ENCODE results near the gene SNTG2.
"Not testable (repeated sequence)": the region's sequence is repeated elsewhere in the genome, so short reads cannot be mapped to it uniquely, and the experiment has no call there.

The SNTG2 gene

DNA sequence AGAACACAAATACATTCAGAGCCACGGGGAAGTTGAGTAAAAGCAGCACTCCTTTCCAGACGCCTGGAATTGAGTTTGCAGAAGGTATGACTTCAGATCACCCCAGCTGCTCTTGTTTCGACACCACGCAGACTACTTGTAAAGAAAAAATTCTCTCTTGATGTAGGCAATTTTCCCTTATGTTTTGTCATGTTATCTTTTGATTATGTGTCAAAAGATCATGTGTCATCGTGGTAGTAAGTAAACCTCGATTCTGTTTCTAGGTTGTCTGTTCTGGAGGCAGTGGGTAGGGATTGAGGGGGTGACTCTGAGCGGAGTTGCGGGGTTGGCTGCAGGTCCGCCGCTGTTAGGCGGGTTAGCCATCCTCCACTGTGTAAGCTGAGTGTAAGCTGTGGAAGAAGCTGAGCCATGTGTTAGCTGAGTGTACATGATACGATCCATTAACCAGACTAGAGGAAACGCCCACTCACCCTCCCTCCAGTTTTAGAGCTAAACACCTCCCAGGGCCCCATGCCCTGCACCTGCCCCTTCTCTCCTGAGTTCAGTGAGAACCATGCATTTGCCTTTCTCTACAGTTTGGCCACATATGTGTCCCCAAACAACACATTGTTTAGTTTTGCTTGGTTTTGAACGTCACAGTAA is 181.8 kb downstream of the SNTG2 start:
- H3K4me1 ChIP-seq (ENCODE audit: control insufficient read depth in 2 of 2, insufficient read depth in 2 of 2, low read length in 2 of 2), result no peaks in the 10 kb centered on the region
- H3K4me3 ChIP-seq (ENCODE audit: low read length in 2 of 2), result no peak overlapping the region
- no peak overlapping the region for H3K9ac ChIP-seq (ENCODE audit: low read depth in 1 of 2, low read length in 2 of 2)
- H3K9me3 ChIP-seq (ENCODE audit: control insufficient read depth in 2 of 2, low read length in 2 of 2), result no peaks in the 10 kb centered on the region
- no peaks in the 10 kb centered on the region for H3K36me3 ChIP-seq (ENCODE audit: control insufficient read depth in 2 of 2, insufficient read depth in 2 of 2, low read length in 2 of 2)
- no peaks in the 10 kb centered on the region for H3K27me3 ChIP-seq (ENCODE audit: control insufficient read depth in 2 of 2, insufficient read depth in 2 of 2, low read length in 2 of 2)
- no peak overlapping the region for H3K27ac ChIP-seq (ENCODE audit: low read depth in 2 of 2, low read length in 2 of 2)

DNA sequence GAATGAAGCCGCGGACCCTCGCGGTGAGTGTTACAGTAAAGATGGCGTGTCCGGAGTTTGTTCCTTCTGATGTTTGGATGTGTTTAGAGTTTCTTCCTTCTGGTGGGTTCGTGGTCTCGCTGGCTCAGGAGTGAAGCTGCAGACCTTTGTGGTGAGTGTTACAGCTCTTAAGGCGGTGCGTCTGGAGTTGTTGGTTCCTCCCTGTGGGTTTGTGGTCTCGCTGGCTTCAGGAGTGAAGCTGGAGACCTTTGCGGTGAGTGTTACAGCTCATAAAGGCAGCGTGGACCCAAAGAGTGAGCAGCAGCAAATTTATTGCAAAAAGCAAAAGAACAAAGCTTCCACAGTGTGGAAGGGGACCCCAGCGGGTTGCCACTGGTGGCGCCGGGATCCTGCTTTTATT is 183.2 kb downstream of the SNTG2 start:
- H3K27ac ChIP-seq (ENCODE audit: low read depth in 2 of 2, low read length in 2 of 2); H3K27me3 ChIP-seq (ENCODE audit: control insufficient read depth in 2 of 2, insufficient read depth in 2 of 2, low read length in 2 of 2); H3K9ac ChIP-seq (ENCODE audit: low read depth in 1 of 2, low read length in 2 of 2); H3K9me3 ChIP-seq (ENCODE audit: control insufficient read depth in 2 of 2, low read length in 2 of 2); H3K4me3 ChIP-seq (ENCODE audit: low read length in 2 of 2); H3K4me1 ChIP-seq (ENCODE audit: control insufficient read depth in 2 of 2, insufficient read depth in 2 of 2, low read length in 2 of 2); H3K36me3 ChIP-seq (ENCODE audit: control insufficient read depth in 2 of 2, insufficient read depth in 2 of 2, low read length in 2 of 2): not testable (repeated sequence)

DNA sequence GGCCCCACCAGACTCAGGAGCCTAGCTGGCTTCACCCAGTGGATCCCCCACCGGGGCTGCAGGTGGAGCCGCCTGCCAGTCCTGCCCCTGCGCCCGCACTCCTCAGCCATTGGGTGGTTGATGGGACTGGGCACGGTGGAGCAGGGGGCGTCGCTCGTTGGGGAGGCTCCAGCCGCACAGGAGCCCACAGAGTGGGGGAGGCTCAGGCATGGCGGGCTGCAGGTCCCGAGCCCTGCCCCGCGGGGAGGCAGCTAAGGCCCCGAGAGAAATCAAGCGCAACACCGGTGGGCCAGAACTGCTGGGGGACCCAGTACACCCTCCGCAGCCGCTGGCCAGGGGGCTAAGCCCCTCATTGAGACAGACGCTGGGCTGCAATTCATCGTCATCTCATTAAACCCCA is 184.0 kb downstream of the SNTG2 start:
- no peak overlapping the region for H3K27ac ChIP-seq (ENCODE audit: low read depth in 2 of 2, low read length in 2 of 2)
- H3K4me3 ChIP-seq (ENCODE audit: low read length in 2 of 2), result no peak overlapping the region
- no peaks in the 10 kb centered on the region for H3K4me1 ChIP-seq (ENCODE audit: control insufficient read depth in 2 of 2, insufficient read depth in 2 of 2, low read length in 2 of 2)
- no peak overlapping the region for H3K9ac ChIP-seq (ENCODE audit: low read depth in 1 of 2, low read length in 2 of 2)
- H3K9me3 ChIP-seq (ENCODE audit: control insufficient read depth in 2 of 2, low read length in 2 of 2), result no peaks in the 10 kb centered on the region
- no peaks in the 10 kb centered on the region for H3K36me3 ChIP-seq (ENCODE audit: control insufficient read depth in 2 of 2, insufficient read depth in 2 of 2, low read length in 2 of 2)
- H3K27me3 ChIP-seq (ENCODE audit: control insufficient read depth in 2 of 2, insufficient read depth in 2 of 2, low read length in 2 of 2), result no peaks in the 10 kb centered on the region

DNA sequence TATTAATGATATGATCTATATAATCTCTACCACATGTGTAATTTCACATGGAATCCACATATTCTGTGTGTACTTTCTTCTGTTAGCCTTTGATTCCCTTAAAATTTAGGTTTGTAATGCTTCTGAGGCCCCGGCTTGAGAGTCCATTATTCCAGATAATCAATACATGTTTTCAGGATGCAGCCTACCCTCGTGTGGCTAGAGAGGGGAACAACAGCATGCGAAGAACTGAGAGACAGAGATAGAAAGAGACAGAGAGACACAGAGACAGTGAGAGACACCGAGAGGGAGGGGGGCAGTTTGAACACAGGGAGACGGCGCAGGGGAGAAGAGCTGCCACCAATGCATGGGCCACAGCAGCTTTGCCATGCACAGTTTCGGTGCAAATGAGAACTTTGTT is 185.4 kb downstream of the SNTG2 start:
- peak overlapping the region in 1 of 2 donors; percentile 18 for H3K27ac ChIP-seq (ENCODE audit: low read depth in 2 of 2, low read length in 2 of 2)
- H3K9ac ChIP-seq (ENCODE audit: low read depth in 1 of 2, low read length in 2 of 2), result no peak overlapping the region
- H3K27me3 ChIP-seq (ENCODE audit: control insufficient read depth in 2 of 2, insufficient read depth in 2 of 2, low read length in 2 of 2), result no peaks in the 10 kb centered on the region
- H3K9me3 ChIP-seq (ENCODE audit: control insufficient read depth in 2 of 2, low read length in 2 of 2), result no peaks in the 10 kb centered on the region
- H3K4me3 ChIP-seq (ENCODE audit: low read length in 2 of 2), result no peak overlapping the region
- no peaks in the 10 kb centered on the region for H3K4me1 ChIP-seq (ENCODE audit: control insufficient read depth in 2 of 2, insufficient read depth in 2 of 2, low read length in 2 of 2)
- no peaks in the 10 kb centered on the region for H3K36me3 ChIP-seq (ENCODE audit: control insufficient read depth in 2 of 2, insufficient read depth in 2 of 2, low read length in 2 of 2)

DNA sequence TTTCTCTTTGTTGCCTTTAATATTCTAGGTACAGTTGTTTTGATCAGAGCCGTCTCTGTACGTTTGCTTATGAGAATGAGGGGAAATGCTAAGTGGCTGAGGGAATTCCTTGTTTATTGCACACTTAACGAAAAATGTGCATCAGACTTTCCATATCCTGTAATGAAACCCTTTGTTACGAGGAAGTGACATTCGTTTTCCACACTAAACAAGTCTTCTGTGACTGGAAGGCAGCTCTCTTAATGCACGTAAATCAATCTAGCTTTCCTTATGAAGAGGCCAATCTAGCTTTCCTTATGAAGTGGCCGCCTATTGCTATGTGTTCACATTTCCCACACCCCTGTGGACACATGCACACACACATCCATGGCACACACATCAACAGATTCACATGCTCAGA is 186.2 kb downstream of the SNTG2 start:
- Histone ChIP-seq H3K9ac (ENCODE audit: low read depth in 1 of 2, low read length in 2 of 2) (no peak overlapping the region), H3K27me3 (ENCODE audit: control insufficient read depth in 2 of 2, insufficient read depth in 2 of 2, low read length in 2 of 2) (no peaks in the 10 kb centered on the region), H3K9me3 (ENCODE audit: control insufficient read depth in 2 of 2, low read length in 2 of 2) (no peaks in the 10 kb centered on the region), H3K27ac (ENCODE audit: low read depth in 2 of 2, low read length in 2 of 2) (no peak overlapping the region), H3K36me3 (ENCODE audit: control insufficient read depth in 2 of 2, insufficient read depth in 2 of 2, low read length in 2 of 2) (no peaks in the 10 kb centered on the region), H3K4me3 (ENCODE audit: low read length in 2 of 2) (no peak overlapping the region), H3K4me1 (ENCODE audit: control insufficient read depth in 2 of 2, insufficient read depth in 2 of 2, low read length in 2 of 2) (no peaks in the 10 kb centered on the region)

DNA sequence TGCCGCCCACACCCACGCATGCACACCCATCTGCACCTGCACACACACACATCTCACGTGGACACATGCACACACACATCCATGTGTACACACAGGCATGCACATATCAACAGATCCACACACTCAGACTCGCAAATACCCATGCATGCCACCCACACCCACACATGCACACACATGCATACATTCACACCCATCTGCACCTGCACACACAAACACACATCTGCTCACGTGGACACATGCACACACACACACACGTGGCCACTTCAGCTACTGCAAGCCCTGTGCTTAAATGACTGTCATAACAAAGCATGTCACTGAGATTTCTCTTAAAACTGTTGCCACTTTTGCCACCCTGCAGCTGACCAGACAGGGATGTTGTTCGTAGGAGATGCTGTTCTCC is 186.6 kb downstream of the SNTG2 start:
- H3K27ac ChIP-seq (ENCODE audit: low read depth in 2 of 2, low read length in 2 of 2), result no peak overlapping the region
- no peaks in the 10 kb centered on the region for H3K9me3 ChIP-seq (ENCODE audit: control insufficient read depth in 2 of 2, low read length in 2 of 2)

DNA sequence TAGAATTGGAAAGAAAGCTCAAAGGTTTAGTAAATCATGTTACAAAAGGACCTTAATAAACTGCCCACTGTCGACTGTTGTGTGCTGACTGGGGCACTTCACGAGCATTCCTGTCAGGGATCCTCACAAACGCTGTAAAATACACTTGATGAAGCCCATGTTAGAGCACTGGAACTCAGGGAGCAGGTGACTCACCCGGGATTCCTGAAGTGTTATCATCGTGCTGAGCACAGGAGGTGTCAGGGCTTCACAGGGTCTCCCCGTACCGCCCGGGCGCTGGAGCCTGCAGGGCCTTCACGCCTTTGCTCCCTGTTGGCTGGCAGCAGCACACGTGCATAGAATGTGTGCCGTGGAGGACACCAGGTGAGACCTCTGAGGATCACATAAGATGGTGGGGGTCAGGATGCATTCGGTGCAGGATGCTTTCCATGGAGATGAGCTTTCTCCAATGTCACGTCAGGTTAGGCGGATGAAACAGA is 187.3 kb downstream of the SNTG2 start:
- Histone ChIP-seq H3K4me3 (ENCODE audit: low read length in 2 of 2) (no peak overlapping the region), H3K4me1 (ENCODE audit: control insufficient read depth in 2 of 2, insufficient read depth in 2 of 2, low read length in 2 of 2) (no peaks in the 10 kb centered on the region), H3K9ac (ENCODE audit: low read depth in 1 of 2, low read length in 2 of 2) (no peak overlapping the region), H3K9me3 (ENCODE audit: control insufficient read depth in 2 of 2, low read length in 2 of 2) (no peaks in the 10 kb centered on the region), H3K27ac (ENCODE audit: low read depth in 2 of 2, low read length in 2 of 2) (no peak overlapping the region), H3K27me3 (ENCODE audit: control insufficient read depth in 2 of 2, insufficient read depth in 2 of 2, low read length in 2 of 2) (no peaks in the 10 kb centered on the region), H3K36me3 (ENCODE audit: control insufficient read depth in 2 of 2, insufficient read depth in 2 of 2, low read length in 2 of 2) (no peaks in the 10 kb centered on the region)

More for the DNA sequence above, 186.6 kb downstream of the SNTG2 start:
- no peaks in the 10 kb centered on the region for H3K27me3 ChIP-seq (ENCODE audit: control insufficient read depth in 2 of 2, insufficient read depth in 2 of 2, low read length in 2 of 2)
- H3K36me3 ChIP-seq (ENCODE audit: control insufficient read depth in 2 of 2, insufficient read depth in 2 of 2, low read length in 2 of 2), result no peaks in the 10 kb centered on the region
- no peak overlapping the region for H3K9ac ChIP-seq (ENCODE audit: low read depth in 1 of 2, low read length in 2 of 2)
- no peaks in the 10 kb centered on the region for H3K4me1 ChIP-seq (ENCODE audit: control insufficient read depth in 2 of 2, insufficient read depth in 2 of 2, low read length in 2 of 2)
- H3K4me3 ChIP-seq (ENCODE audit: low read length in 2 of 2), result no peak overlapping the region

DNA sequence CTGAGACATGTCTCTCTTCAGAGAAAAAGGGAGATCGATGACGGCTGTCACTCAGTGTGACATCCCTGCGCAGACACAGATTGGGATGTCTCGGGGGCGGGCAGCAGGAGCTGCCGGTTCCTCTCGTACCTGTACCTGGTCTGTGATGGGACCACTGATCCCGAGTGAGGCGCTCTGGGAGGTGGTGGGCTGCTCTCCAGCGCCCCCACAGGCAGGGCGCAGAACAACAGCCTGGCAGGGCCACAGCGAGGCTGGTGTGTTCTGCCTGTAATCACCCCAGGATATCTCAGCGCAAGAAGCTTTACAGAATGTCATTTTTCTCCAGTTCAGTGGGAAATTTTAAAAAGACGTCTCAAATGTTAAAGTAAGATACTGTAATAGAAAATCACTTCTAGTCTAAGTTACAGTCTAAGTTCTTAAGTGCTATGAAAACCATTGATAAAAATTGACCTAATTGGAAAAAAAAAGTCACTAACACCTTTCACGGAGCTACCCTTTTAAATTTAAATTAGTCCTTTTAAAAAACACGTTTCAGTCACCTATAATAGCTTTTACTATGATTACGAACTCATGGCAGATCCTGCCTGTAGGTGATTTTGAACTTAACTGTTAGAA is 189.8 kb downstream of the SNTG2 start:
- Histone ChIP-seq H3K9me3 (ENCODE audit: control insufficient read depth in 2 of 2, low read length in 2 of 2) (no peaks in the 10 kb centered on the region), H3K4me3 (ENCODE audit: low read length in 2 of 2) (no peak overlapping the region), H3K9ac (ENCODE audit: low read depth in 1 of 2, low read length in 2 of 2) (no peak overlapping the region), H3K4me1 (ENCODE audit: control insufficient read depth in 2 of 2, insufficient read depth in 2 of 2, low read length in 2 of 2) (no peaks in the 10 kb centered on the region), H3K27me3 (ENCODE audit: control insufficient read depth in 2 of 2, insufficient read depth in 2 of 2, low read length in 2 of 2) (no peaks in the 10 kb centered on the region), H3K27ac (ENCODE audit: low read depth in 2 of 2, low read length in 2 of 2) (no peak overlapping the region), H3K36me3 (ENCODE audit: control insufficient read depth in 2 of 2, insufficient read depth in 2 of 2, low read length in 2 of 2) (no peaks in the 10 kb centered on the region)

DNA sequence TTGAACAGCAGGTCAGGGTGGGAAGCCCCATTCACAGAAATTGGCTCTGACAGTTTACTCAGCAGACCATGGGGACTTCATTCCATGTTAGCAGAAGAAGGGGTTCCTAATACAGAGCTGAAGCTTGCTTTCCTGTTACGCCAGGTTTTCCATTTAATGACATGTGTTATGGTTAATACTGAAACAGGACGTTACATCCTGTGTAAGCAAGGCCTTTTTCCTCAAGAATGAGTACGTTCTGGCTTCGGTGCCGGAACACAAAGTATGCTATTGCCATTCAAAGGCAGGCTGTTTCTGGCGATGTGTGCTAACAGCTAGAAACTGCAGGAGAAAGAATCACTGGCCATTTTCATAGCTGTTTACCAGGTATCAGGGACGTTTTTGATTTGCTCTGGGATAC is 190.4 kb downstream of the SNTG2 start:
- H3K27ac ChIP-seq (ENCODE audit: low read depth in 2 of 2, low read length in 2 of 2), result no peak overlapping the region
- no peaks in the 10 kb centered on the region for H3K9me3 ChIP-seq (ENCODE audit: control insufficient read depth in 2 of 2, low read length in 2 of 2)
- H3K4me1 ChIP-seq (ENCODE audit: control insufficient read depth in 2 of 2, insufficient read depth in 2 of 2, low read length in 2 of 2), result no peaks in the 10 kb centered on the region
- H3K27me3 ChIP-seq (ENCODE audit: control insufficient read depth in 2 of 2, insufficient read depth in 2 of 2, low read length in 2 of 2), result no peaks in the 10 kb centered on the region
- H3K36me3 ChIP-seq (ENCODE audit: control insufficient read depth in 2 of 2, insufficient read depth in 2 of 2, low read length in 2 of 2), result no peaks in the 10 kb centered on the region
- H3K4me3 ChIP-seq (ENCODE audit: low read length in 2 of 2), result no peak overlapping the region
- H3K9ac ChIP-seq (ENCODE audit: low read depth in 1 of 2, low read length in 2 of 2), result no peak overlapping the region

DNA sequence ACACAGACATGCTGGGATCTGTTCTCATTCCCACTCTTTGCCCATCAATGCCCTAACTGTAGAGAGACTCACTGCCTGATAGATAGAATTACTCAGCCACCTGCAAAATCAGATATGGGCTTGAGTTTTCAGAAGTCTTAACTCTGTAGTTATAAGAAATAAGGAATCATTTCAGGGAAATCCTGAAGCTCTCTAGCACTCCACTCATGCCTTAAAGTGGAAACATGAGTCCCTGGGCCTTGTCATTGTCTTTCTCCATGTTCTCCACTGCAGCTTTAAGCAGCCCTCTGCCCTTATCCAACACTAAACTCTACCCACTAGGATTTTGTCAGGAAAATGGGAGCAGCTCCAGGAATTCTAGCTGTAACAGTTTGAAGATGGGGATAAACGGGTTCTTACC is 192.5 kb downstream of the SNTG2 start:
- no peak overlapping the region for H3K27ac ChIP-seq (ENCODE audit: low read depth in 2 of 2, low read length in 2 of 2)
- H3K9me3 ChIP-seq (ENCODE audit: control insufficient read depth in 2 of 2, low read length in 2 of 2), result no peaks in the 10 kb centered on the region
- H3K9ac ChIP-seq (ENCODE audit: low read depth in 1 of 2, low read length in 2 of 2), result no peak overlapping the region
- H3K4me3 ChIP-seq (ENCODE audit: low read length in 2 of 2), result no peak overlapping the region
- H3K27me3 ChIP-seq (ENCODE audit: control insufficient read depth in 2 of 2, insufficient read depth in 2 of 2, low read length in 2 of 2), result no peaks in the 10 kb centered on the region
- no peaks in the 10 kb centered on the region for H3K4me1 ChIP-seq (ENCODE audit: control insufficient read depth in 2 of 2, insufficient read depth in 2 of 2, low read length in 2 of 2)
- H3K36me3 ChIP-seq (ENCODE audit: control insufficient read depth in 2 of 2, insufficient read depth in 2 of 2, low read length in 2 of 2), result no peaks in the 10 kb centered on the region
